ENCODE data around the gene PSMD8. TPM values are rescaled to one million over a fixed set of nuclear protein-coding genes. Genes with fewer than 3 reads are reported as not detected.

PSMD8 gene
- total and polyA plus RNA-seq, 4 donors = 89.3 to 134 (median 119) TPM

- DNase-seq (ENCODE audit: low spot score) = no peak
- 73% methylated on average over 12 of the region's 12 CpGs for WGBS
- no peak overlapping the region for H3K4me3 ChIP-seq (ENCODE audit: low read depth in 1 of 3, low read length in 3 of 3)
- TF ChIP-seq EGR1 (IDR thresholded peaks at IDR 0.05; ENCODE audit: low read depth in 2 of 2) (no peak), CTCF (IDR thresholded peaks at IDR 0.05; ENCODE audit: low read depth, low read length, missing input control) (no peak), HNF4G (IDR thresholded peaks at IDR 0.05) (no peak), TAF1 (conservative IDR thresholded peaks at IDR 0.05) (no peak), YY1 (IDR thresholded peaks at IDR 0.05) (no peak), FOXA1 (IDR thresholded peaks at IDR 0.05) (no peak), FOXA2 (IDR thresholded peaks at IDR 0.05) (no peak)
- H3K36me3 ChIP-seq (ENCODE audit: control insufficient read depth in 4 of 4, insufficient read depth in 3 of 4, low read depth in 1 of 4, low read length in 3 of 4) = no peaks in the 10 kb centered on the region
- H3K9me3 ChIP-seq (ENCODE audit: control insufficient read depth in 4 of 4, low read length in 3 of 4) = no peaks in the 10 kb centered on the region
- no peak overlapping the region for H3K9ac ChIP-seq (ENCODE audit: low read depth in 1 of 2, low read length in 2 of 2)
- no peak overlapping the region for H3K27ac ChIP-seq (ENCODE audit: low read depth in 1 of 2, low read length in 2 of 2)
- H3K27me3 ChIP-seq (ENCODE audit: control insufficient read depth in 4 of 4, insufficient read depth in 4 of 4, low read length in 3 of 4) = no peaks in the 10 kb centered on the region
- peaks cover under 1 to 9% (median 2%) of the 10 kb centered on the region in 4 donors for H3K4me1 ChIP-seq (ENCODE audit: control insufficient read depth in 4 of 4, insufficient read depth in 4 of 4, low read length in 3 of 4)
These were observed 4.1 kb upstream of the PSMD8 start for GRCh38 chr19:38370299-38370698.

- Histone ChIP-seq H3K9ac (ENCODE audit: low read depth in 1 of 2, low read length in 2 of 2) (no peak overlapping the region), H3K27me3 (ENCODE audit: control insufficient read depth in 4 of 4, insufficient read depth in 4 of 4, low read length in 3 of 4) (no peaks in the 10 kb centered on the region), H3K4me3 (ENCODE audit: low read depth in 1 of 3, low read length in 3 of 3) (no peak overlapping the region), H3K9me3 (ENCODE audit: control insufficient read depth in 4 of 4, low read length in 3 of 4) (no peaks in the 10 kb centered on the region), H3K36me3 (ENCODE audit: control insufficient read depth in 4 of 4, insufficient read depth in 3 of 4, low read depth in 1 of 4, low read length in 3 of 4) (no peaks in the 10 kb centered on the region), H3K27ac (ENCODE audit: low read depth in 1 of 2, low read length in 2 of 2) (no peak overlapping the region), H3K4me1 (ENCODE audit: control insufficient read depth in 4 of 4, insufficient read depth in 4 of 4, low read length in 3 of 4) (peaks cover 7 to 16% (median 9%) of the 10 kb centered on the region in 4 donors)
- 64% methylated on average over 6 of the region's 6 CpGs for WGBS
- DNase-seq (ENCODE audit: low spot score) = no peak
- TF ChIP-seq JUND (IDR thresholded peaks at IDR 0.05) (no peak), FOXA2 (IDR thresholded peaks at IDR 0.05) (no peak), MAX (IDR thresholded peaks at IDR 0.05) (no peak), SP1 (IDR thresholded peaks at IDR 0.05) (no peak), FOXA1 (IDR thresholded peaks at IDR 0.05) (no peak), RAD21 (IDR thresholded peaks at IDR 0.05) (no peak), HNF4A (conservative IDR thresholded peaks at IDR 0.05) (no peak), ZBTB33 (IDR thresholded peaks at IDR 0.05) (no peak), REST (IDR thresholded peaks at IDR 0.05) (no peak), CTCF (IDR thresholded peaks at IDR 0.05; ENCODE audit: low read depth, low read length, missing input control) (no peak), HNF4G (IDR thresholded peaks at IDR 0.05) (no peak), ATF3 (IDR thresholded peaks at IDR 0.05) (no peak), GABPA (IDR thresholded peaks at IDR 0.05 in 1 of 2, conservative IDR thresholded peaks at IDR 0.05 in 1 of 2) (no peak), TAF1 (conservative IDR thresholded peaks at IDR 0.05) (no peak), NR2F2 (IDR thresholded peaks at IDR 0.05) (no peak), YY1 (IDR thresholded peaks at IDR 0.05) (no peak), EGR1 (IDR thresholded peaks at IDR 0.05; ENCODE audit: low read depth in 2 of 2) (no peak), RXRA (IDR thresholded peaks at IDR 0.05) (no peak)
These were observed 3.3 kb upstream of the PSMD8 start for GRCh38 chr19:38371081-38371480.

Data from liver (tissue), 9 donors.